Suprapubic skin (tissue), 4 donors: ENCODE measurements around the gene AKAP13. TPM values are rescaled to one million over a fixed set of nuclear protein-coding genes. Genes with fewer than 3 reads are reported as not detected.

Experiments used
- DNase-seq, 2 donors: peaks; one replicate each; pipeline ENCODE4 v3.0.0-alpha.2; 2019; ENCODE audit warnings: low spot score in 2 of 2
- H3K27ac ChIP-seq: fragments of 200-600 bp; sonication (generic); one replicate; pipeline ENCODE4 v1.5.1; 2019
- H3K27me3 ChIP-seq: fragments of 200-600 bp; sonication (generic); one replicate; pipeline ENCODE4 v1.5.1; 2019
- H3K36me3 ChIP-seq: fragments of 200-600 bp; sonication (generic); one replicate; pipeline ENCODE4 v1.5.1; 2019
- H3K4me1 ChIP-seq: fragments of 200-600 bp; sonication (generic); one replicate; pipeline ENCODE4 v1.5.1; 2019
- H3K4me3 ChIP-seq: fragments of 200-600 bp; sonication (generic); one replicate; pipeline ENCODE4 v1.5.1; 2019; ENCODE audit warnings: mild to moderate bottlenecking
- H3K9me3 ChIP-seq: fragments of 200-600 bp; sonication (generic); one replicate; pipeline ENCODE4 v1.5.1; 2019
- CTCF ChIP-seq, 2 donors: fragments of 200-600 bp in 1 of 2; fragments of 450-650 bp in 1 of 2; sonication (generic) in 1 of 2; IDR thresholded peaks; one replicate each; pipeline ENCODE4 v1.5.1; 2016 to 2019; ENCODE audit warnings: antibody characterized with exemption in 2 of 2, mild to moderate bottlenecking in 1 of 2, moderate library complexity in 1 of 2
- EP300 ChIP-seq: sonication (generic); formaldehyde crosslinking; IDR thresholded peaks from one replicate; pipeline ENCODE4 v1.6.1; 2017; ENCODE audit warnings: antibody characterized with exemption
- POLR2A ChIP-seq, 2 donors: fragments of 450-650 bp; IDR thresholded peaks; one replicate each; pipeline ENCODE4 v1.6.1; 2017; ENCODE audit warnings: antibody characterized with exemption in 2 of 2, mild to moderate bottlenecking in 2 of 2, moderate library complexity in 2 of 2
- POLR2AphosphoS5 ChIP-seq, 3 donors: sonication (generic); formaldehyde crosslinking; IDR thresholded peaks; one replicate each; pipeline ENCODE4 v1.6.1; 2017; ENCODE audit warnings: antibody characterized with exemption in 3 of 3
- WGBS: methylation state at CpG from one replicate; pipeline ENCODE4 v1.1.5; 2018; 5-methylcytosine and 5-hydroxymethylcytosine counted together
- total RNA-seq, 4 donors: library from RNA; depleted of rRNA; stranded (reverse); fragments of >200 nt; gene quantifications; one replicate each; pipeline ENCODE4 v1.1.0, GENCODE V29; 2016

The AKAP13 gene
- total RNA-seq, 4 donors from 2014 or later = 124 to 249 (median 163) TPM

- no peak overlapping the region for H3K27ac ChIP-seq
- H3K36me3 ChIP-seq = peaks cover 7% of the 10 kb centered on the region
- 82% methylated on average over 6 of the region's 6 CpGs for WGBS
- no peaks in the 10 kb centered on the region for H3K9me3 ChIP-seq
- H3K4me1 ChIP-seq = peaks cover 2% of the 10 kb centered on the region
- H3K4me3 ChIP-seq = no peak overlapping the region
- H3K27me3 ChIP-seq = no peaks in the 10 kb centered on the region
- TF ChIP-seq POLR2AphosphoS5 (IDR thresholded peaks at IDR 0.05) = no peak
- TF ChIP-seq EP300 = no peak
- no peak for TF ChIP-seq POLR2A (IDR thresholded peaks at IDR 0.05)
- TF ChIP-seq CTCF (IDR thresholded peaks at IDR 0.05) = no peak
- no peak for DNase-seq
Measured at GRCh38 chr15:85557385-85557784, 177.0 kb downstream of the AKAP13 start.

- TF ChIP-seq EP300 (no peak), POLR2AphosphoS5 (IDR thresholded peaks at IDR 0.05) (no peak), POLR2A (IDR thresholded peaks at IDR 0.05) (no peak), CTCF (IDR thresholded peaks at IDR 0.05) (no peak)
- peaks cover 4% of the 10 kb centered on the region for H3K4me1 ChIP-seq
- no peak for DNase-seq
- no peak overlapping the region for H3K4me3 ChIP-seq
- H3K27me3 ChIP-seq = no peaks in the 10 kb centered on the region
- no peaks in the 10 kb centered on the region for H3K9me3 ChIP-seq
- WGBS = 51% methylated on average over 5 of the region's 5 CpGs
- peaks cover 2% of the 10 kb centered on the region for H3K36me3 ChIP-seq
- no peak overlapping the region for H3K27ac ChIP-seq
Measured at GRCh38 chr15:85558848-85559247, 178.4 kb downstream of the AKAP13 start.

- WGBS = 95% methylated on average over 7 of the region's 7 CpGs
- no peak for TF ChIP-seq POLR2A (IDR thresholded peaks at IDR 0.05)
- TF ChIP-seq EP300 = no peak
- no peak for TF ChIP-seq CTCF (IDR thresholded peaks at IDR 0.05)
- TF ChIP-seq POLR2AphosphoS5 (IDR thresholded peaks at IDR 0.05) = no peak
- Histone ChIP-seq H3K27me3 (no peaks in the 10 kb centered on the region), H3K4me1 (peaks cover 4% of the 10 kb centered on the region), H3K9me3 (no peaks in the 10 kb centered on the region), H3K36me3 (no peaks in the 10 kb centered on the region), H3K4me3 (no peak overlapping the region), H3K27ac (no peak overlapping the region)
- no peak for DNase-seq
Measured at GRCh38 chr15:85559530-85559929, 179.1 kb downstream of the AKAP13 start.

GRCh38 chr15:85562824-85563223, 182.4 kb downstream of the AKAP13 start:
- H3K27ac ChIP-seq = no peak overlapping the region
- H3K36me3 ChIP-seq = no peaks in the 10 kb centered on the region
- H3K27me3 ChIP-seq = no peaks in the 10 kb centered on the region
- no peak overlapping the region for H3K4me3 ChIP-seq
- peaks cover 10% of the 10 kb centered on the region for H3K4me1 ChIP-seq
- TF ChIP-seq CTCF (IDR thresholded peaks at IDR 0.05) (no peak), POLR2A (IDR thresholded peaks at IDR 0.05) (no peak), EP300 (no peak), POLR2AphosphoS5 (IDR thresholded peaks at IDR 0.05) (no peak)
- H3K9me3 ChIP-seq = no peaks in the 10 kb centered on the region
- 97% methylated on average over 6 of the region's 6 CpGs for WGBS
- no peak for DNase-seq

GRCh38 chr15:85563328-85563727, 182.9 kb downstream of the AKAP13 start:
- no peaks in the 10 kb centered on the region for H3K27me3 ChIP-seq
- no peak overlapping the region for H3K4me3 ChIP-seq
- no peak for DNase-seq
- H3K36me3 ChIP-seq = no peaks in the 10 kb centered on the region
- no peaks in the 10 kb centered on the region for H3K9me3 ChIP-seq
- H3K4me1 ChIP-seq = peaks cover 10% of the 10 kb centered on the region
- H3K27ac ChIP-seq = no peak overlapping the region
- TF ChIP-seq EP300 (no peak), CTCF (IDR thresholded peaks at IDR 0.05) (no peak), POLR2AphosphoS5 (IDR thresholded peaks at IDR 0.05) (no peak), POLR2A (IDR thresholded peaks at IDR 0.05) (no peak)
- 74% methylated on average over 3 of the region's 3 CpGs for whole genome bisulfite sequencing
